C4-2B (cell line): ENCODE measurements around the gene FTCDNL1.

Experiments
- CTCF ChIP-seq: fragments of 450-650 bp; conservative IDR thresholded peaks from 2 replicates; pipeline ENCODE4 v1.5.1; 2017; ENCODE audit warnings: mild to moderate bottlenecking
- ZFX ChIP-seq: fragments of 450-650 bp; IDR thresholded peaks from 2 replicates; pipeline ENCODE4 v1.6.1; 2017

DNA sequence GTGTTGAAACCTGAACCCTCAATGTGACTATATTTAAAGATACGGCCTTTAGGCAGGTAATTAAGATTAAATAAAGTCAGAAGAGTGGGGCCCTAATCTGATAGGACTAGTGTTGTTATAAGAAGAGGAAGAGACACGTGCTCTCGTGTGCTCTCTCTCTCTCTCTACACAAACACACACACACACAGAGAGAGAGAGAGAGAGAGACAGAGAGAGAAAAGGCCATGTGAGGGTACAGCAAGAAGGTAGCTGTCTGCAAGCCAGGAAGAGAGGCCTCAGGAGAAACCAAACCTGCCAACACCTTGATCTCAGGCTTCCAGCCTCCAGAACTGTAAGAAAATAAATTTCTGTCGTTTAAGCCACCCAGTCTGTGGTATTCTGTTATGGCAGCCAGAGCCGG lies 106.7 kb downstream of the FTCDNL1 start:
- no peak for TF ChIP-seq CTCF
- TF ChIP-seq ZFX: no peak
